Ureter (tissue), 1 donor: ENCODE data around the gene AKAP13. TPM values are rescaled to one million over a fixed set of nuclear protein-coding genes. Genes with fewer than 3 reads are reported as not detected.

ENCODE experiments used
- DNase-seq: peaks from one replicate; pipeline ENCODE4 v3.0.0-alpha.2; 2020; ENCODE audit warnings: low spot score
- total RNA-seq: library from RNA; stranded (reverse); gene quantifications from one replicate; pipeline ENCODE4 v1.2.4, GENCODE V29; 2023
- donor health status: DM: yes; HTN: yes; CAD: no.

The AKAP13 gene
- total RNA-seq, 1 donor from 2014 or later = 264 TPM

DNA sequence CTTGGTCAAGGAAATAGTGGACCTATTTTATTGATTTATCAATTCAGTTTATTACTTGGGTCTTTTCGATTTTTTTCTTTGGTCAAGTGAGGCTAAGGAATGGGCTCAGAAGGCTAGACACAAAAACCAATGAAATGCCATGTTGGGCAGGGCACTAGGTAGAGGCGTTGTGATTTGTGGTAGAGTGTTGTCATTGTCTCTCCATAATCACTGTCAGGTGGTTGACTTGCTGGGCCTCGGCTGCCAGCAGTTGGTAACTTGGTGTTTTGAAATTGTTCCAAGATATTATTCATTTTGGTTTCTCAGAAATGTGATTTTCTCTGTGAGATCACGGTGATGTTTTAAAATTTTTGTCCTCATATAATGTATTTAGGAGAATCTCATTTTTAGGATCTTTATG, 240.7 kb downstream of the AKAP13 start:
- no peak for DNase-seq

- no peak for DNase-seq
Observed at GRCh38 chr15:85622221-85622831, 241.9 kb downstream of the AKAP13 start.

- DNase-seq = no peak
Observed at GRCh38 chr15:85623315-85624049, 243.1 kb downstream of the AKAP13 start.

DNA sequence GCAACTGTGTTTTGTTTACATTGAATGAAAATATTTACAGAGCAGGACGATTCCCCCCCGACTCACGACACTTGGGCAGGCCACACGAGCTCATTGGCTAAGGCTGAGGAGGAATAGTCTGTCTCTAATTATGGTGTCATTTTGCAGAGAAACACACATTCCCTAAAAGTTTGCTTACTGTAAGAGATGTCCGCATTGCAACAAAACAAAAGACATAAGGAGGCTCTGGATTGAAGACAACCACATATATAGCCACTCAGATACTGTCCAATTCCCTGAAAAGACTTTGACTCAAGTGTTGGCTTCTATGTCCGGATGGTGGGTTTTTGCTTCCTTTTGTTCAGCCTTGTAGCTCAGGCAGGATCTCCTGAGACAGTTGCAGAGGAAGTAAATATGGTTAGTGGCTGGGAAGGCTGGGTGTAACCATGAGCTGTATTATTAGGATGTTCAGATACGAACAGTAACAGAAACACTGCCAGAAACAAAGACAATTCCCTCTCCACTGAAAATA, 243.9 kb downstream of the AKAP13 start:
- no peak for DNase-seq

- no peak for DNase-seq
Observed at GRCh38 chr15:85625166-85625830, 244.9 kb downstream of the AKAP13 start.

- no peak for DNase-seq
Observed at GRCh38 chr15:85625856-85626255, 245.5 kb downstream of the AKAP13 start.

DNA sequence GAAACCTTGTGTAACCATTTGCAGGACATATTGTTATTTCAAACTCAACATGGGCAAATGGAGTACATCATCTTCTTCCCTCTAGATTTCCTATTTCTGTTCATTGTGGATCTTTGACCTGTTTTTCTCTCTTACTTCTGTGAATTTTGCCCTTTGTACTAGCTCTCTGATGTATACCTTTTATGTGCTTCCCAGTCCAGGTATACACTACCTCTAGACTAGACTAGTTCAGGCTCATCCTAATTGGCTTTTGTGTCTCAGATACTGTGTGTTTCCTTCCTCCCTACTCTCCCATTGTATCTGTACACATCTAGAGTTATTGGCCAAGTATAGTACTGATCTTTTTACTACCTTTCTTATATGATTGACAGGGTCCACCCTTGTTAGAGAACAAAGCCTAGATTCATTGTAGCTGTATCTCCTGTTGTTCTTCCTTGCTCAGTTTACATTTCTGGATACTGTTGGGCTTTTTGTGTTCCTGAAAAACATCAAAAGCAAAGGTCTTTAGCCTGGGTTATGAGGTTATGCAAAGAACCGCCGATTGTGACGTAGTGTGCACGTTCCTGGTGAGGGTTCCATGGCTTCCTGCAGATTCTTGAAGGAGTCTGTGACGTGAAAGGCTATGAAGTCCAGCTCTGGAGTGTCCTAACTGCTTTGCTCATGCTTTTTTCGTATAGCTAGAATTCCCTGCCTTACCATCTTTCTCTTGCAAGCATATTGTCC, 247.0 kb downstream of the AKAP13 start:
- DNase-seq = no peak

DNA sequence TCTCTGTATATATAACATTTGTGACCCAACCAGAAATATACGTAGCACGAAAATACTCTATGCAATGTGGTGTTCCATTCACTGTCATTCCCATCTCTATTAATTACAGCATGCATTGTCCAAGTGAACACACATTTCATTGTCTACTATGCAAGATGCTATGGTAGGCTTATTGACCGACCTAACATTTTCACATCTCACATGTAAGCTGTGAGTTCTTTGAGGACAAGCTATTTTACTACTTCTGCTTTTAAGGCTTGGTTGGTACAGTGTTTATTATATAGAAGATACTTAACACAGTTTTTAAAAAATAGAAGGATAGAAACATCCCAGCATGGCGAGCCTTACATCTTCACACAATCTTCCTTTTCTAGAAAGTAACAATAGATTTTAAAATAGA, 249.9 kb downstream of the AKAP13 start:
- no peak for DNase-seq

GRCh38 chr15:85631018-85631417, 250.6 kb downstream of the AKAP13 start:
- DNase-seq = no peak

GRCh38 chr15:85632014-85632413, 251.6 kb downstream of the AKAP13 start:
- no peak for DNase-seq

GRCh38 chr15:85633859-85634258, 253.5 kb downstream of the AKAP13 start:
- no peak for DNase-seq

GRCh38 chr15:85636351-85636750, 255.9 kb downstream of the AKAP13 start:
- DNase-seq = no peak

DNA sequence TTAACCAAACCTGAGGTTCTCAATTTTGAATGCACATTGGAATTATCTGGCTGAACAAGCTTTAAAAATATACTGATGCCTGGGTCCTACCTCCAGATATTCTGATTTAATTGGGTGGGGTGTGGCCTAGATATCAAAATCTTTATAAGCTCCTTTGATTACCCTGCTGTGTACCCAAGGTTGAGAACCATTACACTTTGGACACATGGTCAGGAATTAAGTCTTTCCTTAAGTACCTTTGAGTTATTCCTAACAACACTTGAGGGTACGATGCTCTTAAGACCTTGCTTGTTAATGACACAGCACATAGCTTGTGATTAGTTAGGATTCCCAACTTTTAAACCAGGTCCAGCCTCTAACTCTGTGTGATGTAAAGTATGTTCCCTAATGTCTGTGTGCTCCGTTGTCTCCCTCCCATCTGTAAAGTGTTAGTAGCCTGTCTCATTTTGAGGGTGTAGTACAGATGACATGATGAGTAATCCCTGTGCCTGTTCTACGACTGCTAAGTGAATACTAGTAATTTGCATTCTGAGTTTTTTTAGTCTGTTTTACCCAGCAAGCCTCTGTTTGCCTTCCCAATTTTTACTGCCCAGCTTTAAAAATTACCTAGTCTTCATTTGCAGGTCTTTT, 259.5 kb downstream of the AKAP13 start:
- DNase-seq = no peak

DNA sequence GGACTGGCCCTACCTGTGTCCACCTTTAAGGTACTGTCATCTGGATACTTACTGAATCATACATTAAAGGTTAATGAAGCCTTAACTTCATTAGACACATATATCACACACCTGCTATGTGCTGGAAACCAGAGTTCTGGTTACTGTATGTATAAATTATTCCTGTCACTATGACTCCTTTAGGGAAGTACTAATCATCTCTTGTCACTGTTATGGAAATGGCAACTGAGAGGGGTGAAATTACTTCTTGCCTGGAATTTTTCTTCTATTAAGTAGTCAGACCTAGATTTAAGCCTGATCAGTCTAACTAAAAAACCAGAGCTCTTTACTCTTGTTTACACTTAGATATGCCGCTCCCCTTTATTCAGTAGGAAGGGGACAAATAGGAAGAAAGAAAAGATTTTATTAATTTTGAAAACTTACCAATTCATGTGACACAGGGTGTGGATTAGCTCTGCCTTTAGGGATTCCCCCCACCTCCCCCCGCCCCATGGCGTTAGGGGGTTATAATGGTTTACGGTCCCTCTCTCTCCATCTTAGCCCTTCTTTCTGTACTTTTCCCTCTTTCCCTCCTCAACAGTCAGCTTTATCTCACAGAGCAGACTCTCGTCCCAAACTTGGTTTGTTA, 261.8 kb downstream of the AKAP13 start:
- no peak for DNase-seq

GRCh38 chr15:85642693-85643066, 262.3 kb downstream of the AKAP13 start:
- DNase-seq = peak; percentile 61

- no peak for DNase-seq
Observed at GRCh38 chr15:85646538-85647091, 266.2 kb downstream of the AKAP13 start.

DNA sequence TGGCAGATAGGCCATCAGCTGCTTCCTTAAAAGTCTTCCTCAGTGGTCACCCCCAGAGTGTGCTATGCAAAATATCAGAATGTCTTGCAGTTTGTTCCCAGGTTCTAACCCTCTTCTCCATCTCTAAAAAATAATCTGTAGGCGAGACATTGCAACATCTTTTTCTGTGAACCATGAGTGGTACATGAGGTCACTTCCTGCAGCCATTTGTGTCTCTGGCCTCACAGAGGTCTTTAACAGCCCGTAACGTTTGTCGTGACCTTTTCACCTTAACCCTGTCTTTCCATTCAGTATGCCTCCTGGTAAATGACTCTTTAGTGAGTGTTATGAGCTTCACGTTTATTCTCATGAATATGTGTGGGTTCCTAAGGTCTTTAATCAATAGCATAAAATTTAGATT, 269.0 kb downstream of the AKAP13 start:
- DNase-seq = no peak

DNA sequence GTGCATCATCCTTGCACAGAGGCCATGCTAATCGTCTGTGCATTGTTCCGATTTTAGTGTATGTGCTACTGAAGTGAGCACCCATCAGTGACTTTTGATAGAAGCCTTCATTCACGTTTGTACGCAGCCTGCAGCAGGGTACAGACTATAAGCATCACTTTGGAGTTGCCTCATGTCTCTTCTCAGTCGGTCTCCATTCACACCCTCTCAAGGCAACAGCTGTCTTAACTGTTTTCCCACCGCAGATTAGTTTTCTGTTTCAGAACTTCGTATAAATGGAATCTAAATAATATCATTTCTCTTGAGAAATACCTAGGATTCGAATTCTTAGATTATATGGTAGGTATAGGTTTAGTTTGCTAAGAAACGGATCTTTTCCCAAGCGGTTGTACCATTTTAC, 271.1 kb downstream of the AKAP13 start:
- DNase-seq = no peak

- no peak for DNase-seq
Observed at GRCh38 chr15:85652457-85652856, 272.1 kb downstream of the AKAP13 start.

GRCh38 chr15:85657132-85657531, 276.7 kb downstream of the AKAP13 start:
- DNase-seq = no peak

- DNase-seq = no peak
Observed at GRCh38 chr15:85658816-85659215, 278.4 kb downstream of the AKAP13 start.
